Activated CD4-positive, alpha-beta T cell treated with anti-CD3 and anti-CD28 coated beads, Interleukin-2, amount 50 U/mL, for 16 hours (primary cell): ENCODE data around the gene CGA.

Experiments used
- DNase-seq: peaks from one replicate; pipeline ENCODE4 v3.0.0-alpha.2; 2020

The CGA gene

GRCh38 chr6:87082160-87082721 lies 12.7 kb downstream of the CGA start:
- DNase-seq, result no peak

- DNase-seq, result peak; percentile 63
Observed at GRCh38 chr6:87078983-87079616, 15.8 kb downstream of the CGA start.

GRCh38 chr6:87075168-87075567 lies 19.7 kb downstream of the CGA start:
- no peak for DNase-seq

GRCh38 chr6:87074101-87074621 lies 20.7 kb downstream of the CGA start:
- DNase-seq, result no peak

GRCh38 chr6:87071683-87072082 lies 23.2 kb downstream of the CGA start:
- no peak for DNase-seq

- DNase-seq, result no peak
Observed at GRCh38 chr6:87070741-87071140, 24.2 kb downstream of the CGA start.

GRCh38 chr6:87068795-87069194 lies 26.1 kb downstream of the CGA start:
- no peak for DNase-seq

GRCh38 chr6:87066449-87067333 lies 28.2 kb downstream of the CGA start:
- peak; percentile 49 for DNase-seq

- DNase-seq, result no peak
Observed at GRCh38 chr6:87065117-87065516, 29.8 kb downstream of the CGA start.

GRCh38 chr6:87059943-87060342 lies 35.0 kb downstream of the CGA start:
- no peak for DNase-seq

- no peak for DNase-seq
Observed at GRCh38 chr6:87054143-87054833, 40.6 kb downstream of the CGA start.

GRCh38 chr6:87053312-87053711 lies 41.6 kb downstream of the CGA start:
- no peak for DNase-seq

- no peak for DNase-seq
Observed at GRCh38 chr6:87049779-87050178, 45.1 kb downstream of the CGA start.

GRCh38 chr6:87045521-87046075 lies 49.3 kb downstream of the CGA start:
- no peak for DNase-seq

GRCh38 chr6:87040729-87041128 lies 54.2 kb downstream of the CGA start:
- DNase-seq, result no peak
